ENCODE measurements around the gene RCE1.

Gene RCE1

DNA sequence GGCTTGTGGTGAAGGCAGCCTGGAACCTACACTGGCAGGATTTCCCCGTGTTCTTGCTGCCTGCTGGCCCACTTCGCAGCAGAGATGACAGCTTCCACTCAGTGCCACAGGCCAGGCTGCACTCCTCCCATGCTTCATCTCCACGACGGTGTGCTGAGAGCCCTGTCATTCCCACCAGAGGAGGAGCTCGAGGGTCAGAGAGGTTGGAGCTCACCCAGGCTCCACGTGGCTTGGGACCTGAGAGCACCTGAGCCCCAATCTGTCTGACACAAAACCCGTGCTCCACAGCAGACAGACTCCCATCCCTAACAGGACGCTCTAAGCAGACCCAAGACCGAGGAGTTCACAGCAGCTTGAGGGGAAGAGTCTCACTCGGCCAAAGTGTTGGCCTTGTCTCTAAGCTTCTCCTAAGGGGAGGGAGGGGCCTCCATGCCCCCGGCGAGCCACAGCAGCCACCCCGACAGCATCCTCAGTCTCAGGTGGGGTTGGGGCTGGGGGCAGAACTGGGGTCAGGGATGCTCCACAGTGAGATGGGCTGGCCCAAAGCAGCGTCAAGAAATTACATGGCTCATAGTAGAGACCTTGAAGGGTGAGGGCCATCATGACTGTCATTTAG is 24.3 kb downstream of the RCE1 start:
- TF ChIP-seq, protein P1, sequence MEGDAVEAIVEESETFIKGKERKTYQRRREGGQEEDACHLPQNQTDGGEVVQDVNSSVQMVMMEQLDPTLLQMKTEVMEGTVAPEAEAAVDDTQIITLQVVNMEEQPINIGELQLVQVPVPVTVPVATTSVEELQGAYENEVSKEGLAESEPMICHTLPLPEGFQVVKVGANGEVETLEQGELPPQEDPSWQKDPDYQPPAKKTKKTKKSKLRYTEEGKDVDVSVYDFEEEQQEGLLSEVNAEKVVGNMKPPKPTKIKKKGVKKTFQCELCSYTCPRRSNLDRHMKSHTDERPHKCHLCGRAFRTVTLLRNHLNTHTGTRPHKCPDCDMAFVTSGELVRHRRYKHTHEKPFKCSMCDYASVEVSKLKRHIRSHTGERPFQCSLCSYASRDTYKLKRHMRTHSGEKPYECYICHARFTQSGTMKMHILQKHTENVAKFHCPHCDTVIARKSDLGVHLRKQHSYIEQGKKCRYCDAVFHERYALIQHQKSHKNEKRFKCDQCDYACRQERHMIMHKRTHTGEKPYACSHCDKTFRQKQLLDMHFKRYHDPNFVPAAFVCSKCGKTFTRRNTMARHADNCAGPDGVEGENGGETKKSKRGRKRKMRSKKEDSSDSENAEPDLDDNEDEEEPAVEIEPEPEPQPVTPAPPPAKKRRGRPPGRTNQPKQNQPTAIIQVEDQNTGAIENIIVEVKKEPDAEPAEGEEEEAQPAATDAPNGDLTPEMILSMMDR (IDR thresholded peaks at IDR 0.05; ENCODE audit: low read length, missing control alignments), result no peak
- no peak overlapping the region for H3K4me3 ChIP-seq (replicated peaks; ENCODE audit: low read depth, low read length)
- no peak for DNase-seq (ENCODE audit: low read depth)

DNA sequence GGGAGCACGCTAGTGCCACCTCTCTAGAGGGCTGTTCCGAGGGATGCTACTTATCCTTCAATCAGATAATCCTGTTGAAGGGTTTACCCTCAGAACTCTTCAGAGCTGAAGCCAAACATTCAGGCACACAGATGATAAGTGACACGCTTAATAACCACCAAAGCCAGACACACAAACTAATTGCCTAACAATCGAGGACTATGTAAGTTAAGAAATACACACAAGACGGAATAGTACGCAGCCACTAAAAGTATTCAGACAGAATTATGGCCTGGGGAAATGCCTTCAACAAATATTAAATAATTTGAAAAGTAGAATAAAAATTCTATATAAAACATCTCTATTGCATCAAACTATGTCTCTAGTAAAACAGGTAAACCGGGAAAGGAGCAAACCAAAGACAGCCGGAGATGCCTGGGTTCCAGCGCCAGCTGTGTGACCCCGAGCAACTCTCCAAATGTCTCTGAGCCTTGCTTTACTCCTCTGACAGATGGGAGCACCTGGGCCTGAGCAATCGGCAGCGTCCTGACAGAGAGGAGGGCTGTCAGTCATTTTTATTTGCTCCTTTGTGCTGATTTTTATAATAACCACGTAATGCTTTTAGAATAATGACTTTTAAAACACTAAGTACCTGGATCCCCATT is 25.0 kb downstream of the RCE1 start:
- TF ChIP-seq, protein P1 (IDR thresholded peaks at IDR 0.05; ENCODE audit: low read length, missing control alignments), result no peak
- DNase-seq (ENCODE audit: low read depth), result no peak
- no peak overlapping the region for H3K4me3 ChIP-seq (replicated peaks; ENCODE audit: low read depth, low read length)

DNA sequence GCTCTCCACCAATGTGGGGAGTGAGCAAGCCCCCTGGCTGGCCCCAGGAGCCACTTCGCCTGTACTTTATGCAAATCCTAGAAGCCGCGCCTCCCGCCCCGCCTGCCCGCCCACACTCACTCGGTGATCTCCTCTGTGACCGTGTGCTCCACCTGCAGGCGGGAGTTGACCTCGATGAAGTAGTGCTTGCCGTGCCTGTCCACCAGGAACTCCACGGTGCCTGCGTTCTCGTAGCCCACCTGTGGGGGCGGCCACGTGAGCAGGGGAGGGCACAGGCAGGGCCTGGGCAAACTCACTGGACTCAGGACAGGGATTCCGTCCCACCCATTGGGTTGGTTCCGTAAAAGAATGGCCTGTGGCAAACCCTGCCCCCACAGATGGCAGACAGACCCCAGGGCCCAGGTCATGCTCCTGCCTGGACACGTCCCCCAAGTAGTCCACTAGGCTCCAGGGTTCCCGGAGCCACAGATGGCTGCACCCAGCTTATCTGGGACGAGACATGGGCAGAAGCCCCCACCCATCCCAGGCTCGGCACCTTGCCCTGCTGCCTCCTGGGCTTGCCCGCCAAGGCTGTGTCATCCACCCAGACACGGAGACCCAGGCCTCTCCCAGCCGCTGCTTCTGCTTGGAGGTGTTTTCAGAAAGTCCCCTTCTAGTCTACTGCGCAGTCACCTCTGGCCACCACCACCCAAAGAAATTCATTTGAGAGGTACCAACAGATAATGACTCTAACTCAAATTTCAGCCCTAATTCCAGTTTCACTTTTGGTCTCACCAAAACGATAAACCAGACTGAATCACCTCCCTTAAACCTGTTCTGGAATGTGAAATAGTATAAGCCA is 25.7 kb downstream of the RCE1 start:
- TF ChIP-seq, protein P1 (IDR thresholded peaks at IDR 0.05; ENCODE audit: low read length, missing control alignments), result no peak
- DNase-seq (ENCODE audit: low read depth), result no peak
- no peak overlapping the region for H3K4me3 ChIP-seq (replicated peaks; ENCODE audit: low read depth, low read length)

DNA sequence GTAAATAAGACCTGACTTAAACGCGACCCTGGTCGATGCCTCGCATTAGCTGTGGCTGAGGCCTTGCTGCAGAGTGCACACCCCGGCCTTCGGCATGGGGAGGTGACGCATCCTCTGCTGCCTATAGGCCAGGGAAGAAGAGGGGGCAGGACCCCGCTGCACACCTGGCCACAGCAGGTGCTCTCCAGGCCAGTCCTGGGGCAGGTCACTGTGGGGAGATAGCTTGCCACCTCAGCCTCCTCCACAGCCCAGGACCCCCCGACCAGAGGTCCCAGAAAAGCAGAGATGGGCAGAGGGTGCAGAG is 26.3 kb downstream of the RCE1 start:
- no peak for DNase-seq (ENCODE audit: low read depth)
- no peak overlapping the region for H3K4me3 ChIP-seq (replicated peaks; ENCODE audit: low read depth, low read length)
- TF ChIP-seq, protein P1 (IDR thresholded peaks at IDR 0.05; ENCODE audit: low read length, missing control alignments), result no peak

DNA sequence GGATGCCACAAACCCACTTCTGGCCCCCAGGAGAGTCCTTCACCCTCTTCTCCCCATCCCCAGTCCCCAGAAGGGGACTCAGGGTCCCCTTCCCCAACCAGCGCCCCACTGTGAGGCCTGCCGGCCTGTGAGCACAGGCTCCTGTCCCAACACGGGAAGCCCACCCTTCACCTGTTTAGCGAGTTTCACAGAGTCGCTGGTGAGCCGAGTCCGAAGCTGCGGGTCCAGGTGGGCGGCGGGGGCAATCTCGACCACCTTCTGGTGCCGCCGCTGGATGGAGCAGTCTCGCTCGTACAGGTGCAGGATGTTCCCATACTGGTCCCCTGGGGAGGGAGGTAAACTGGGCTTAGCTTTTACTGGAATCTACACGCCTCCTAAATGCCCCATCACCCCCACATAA is 26.9 kb downstream of the RCE1 start:
- DNase-seq (ENCODE audit: low read depth), result no peak
- no peak overlapping the region for H3K4me3 ChIP-seq (replicated peaks; ENCODE audit: low read depth, low read length)
- TF ChIP-seq, protein P1 (IDR thresholded peaks at IDR 0.05; ENCODE audit: low read length, missing control alignments), result no peak

DNA sequence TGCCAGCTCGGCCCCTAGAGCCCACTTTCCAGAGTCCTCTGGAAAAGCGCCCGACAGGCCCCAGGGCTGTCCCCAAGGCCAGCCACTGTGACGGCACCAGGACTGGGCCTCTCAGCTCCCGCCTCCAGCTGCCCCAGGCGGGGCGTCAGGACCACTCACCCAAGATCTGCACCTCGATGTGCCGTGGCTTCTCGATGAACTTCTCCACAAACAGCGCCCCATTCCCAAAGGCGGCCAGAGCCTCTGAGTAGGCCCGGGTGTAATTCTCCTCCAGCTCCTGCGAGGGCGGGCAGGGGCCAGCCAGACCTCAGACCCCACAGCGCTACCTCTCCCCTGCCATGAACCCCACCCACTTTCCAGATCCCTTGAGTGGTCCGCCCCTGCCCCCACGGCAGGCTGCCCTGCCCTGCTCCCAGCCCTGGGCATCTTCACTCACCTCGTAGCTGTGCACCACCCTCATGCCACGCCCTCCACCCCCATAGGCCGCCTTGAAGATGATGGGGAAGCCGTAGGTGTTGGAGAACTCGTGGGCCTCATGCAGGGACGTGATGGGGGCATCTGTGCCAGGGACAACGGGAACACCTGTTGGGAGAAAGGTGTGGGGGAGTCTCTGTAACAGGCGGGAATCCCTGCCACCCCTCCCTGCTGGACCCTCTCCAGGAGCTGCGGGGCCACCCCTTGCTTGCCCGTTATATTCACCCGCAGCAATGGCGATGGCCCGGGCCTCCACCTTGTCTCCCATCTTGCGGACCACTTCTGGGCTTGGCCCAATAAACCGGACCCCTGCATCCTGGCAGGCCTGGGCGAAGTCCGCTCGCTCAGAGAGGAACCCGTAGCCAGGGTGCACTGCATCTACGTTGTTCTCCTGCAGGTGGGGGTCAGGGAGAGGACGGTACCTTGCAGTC is 27.6 kb downstream of the RCE1 start:
- H3K4me3 ChIP-seq (replicated peaks; ENCODE audit: low read depth, low read length), result no peak overlapping the region
- no peak for DNase-seq (ENCODE audit: low read depth)

More for the DNA sequence above, 27.6 kb downstream of the RCE1 start:
- TF ChIP-seq, protein P1 (IDR thresholded peaks at IDR 0.05; ENCODE audit: low read length, missing control alignments), result no peak

All from fibroblast of pulmonary artery (primary cell).